HG03135 (cell line): ENCODE results near the gene PPP1R9B.

Source experiments
- ATAC-seq: cut with Tn5 transposase; IDR thresholded peaks from one replicate; pipeline ENCODE4 v1.9.1; 2021; ENCODE audit warnings: mild to moderate bottlenecking, moderate library complexity; ENCODE audit not compliant: unreplicated experiment

Gene PPP1R9B

DNA sequence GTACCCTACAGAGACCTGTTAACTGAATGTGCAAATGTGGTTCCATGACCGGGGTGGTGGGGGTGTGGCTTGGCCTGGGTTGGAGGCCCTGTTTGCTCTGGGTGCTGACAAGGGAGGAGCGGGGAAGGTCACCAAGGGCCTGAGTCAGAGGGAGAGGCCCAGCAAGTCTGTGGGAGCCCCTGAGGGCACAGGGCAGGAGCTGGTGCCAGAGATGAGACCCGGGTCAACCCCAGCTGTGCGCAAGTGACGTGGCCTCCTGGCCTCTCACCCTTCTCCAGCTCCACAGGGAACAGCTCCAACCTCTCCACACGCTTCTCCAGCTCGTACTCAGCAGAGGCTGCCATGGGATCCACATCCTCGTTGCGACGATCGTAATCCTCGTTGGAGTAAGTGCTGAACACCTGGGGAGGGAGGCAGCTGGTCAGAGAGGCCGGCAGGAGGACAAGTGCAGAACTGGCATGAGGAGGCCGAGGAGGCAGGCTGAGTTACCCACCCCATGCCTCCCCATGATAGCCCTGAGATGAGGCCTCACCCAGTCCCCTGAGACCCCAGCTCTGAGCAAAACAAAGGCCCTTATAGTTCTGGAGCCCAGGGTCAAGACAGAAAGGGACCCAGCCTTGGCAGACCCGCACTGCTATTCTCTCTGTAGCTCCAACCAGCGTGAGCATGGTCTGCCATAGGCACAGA, 5.5 kb downstream of the PPP1R9B start:
- no peak for ATAC-seq

DNA sequence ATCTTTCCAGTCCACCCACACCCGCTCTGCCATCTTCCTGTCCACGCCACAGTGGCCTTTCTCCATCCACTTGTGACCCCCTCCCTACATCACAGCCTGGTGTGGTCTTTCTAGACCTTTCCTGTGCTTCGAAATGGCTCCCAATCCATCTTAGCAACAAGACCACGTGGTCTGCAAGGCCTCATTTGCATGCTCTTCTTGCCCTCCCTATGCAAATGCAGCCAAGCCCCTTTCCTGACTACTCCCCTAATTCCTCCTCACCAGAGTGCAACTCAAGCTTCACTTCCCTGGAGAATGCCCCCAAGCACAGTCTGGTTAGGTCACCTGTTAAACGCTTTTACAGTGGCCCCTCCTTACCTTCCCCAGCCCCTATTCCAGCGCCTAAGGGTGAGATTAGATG, 6.1 kb downstream of the PPP1R9B start:
- ATAC-seq, result no peak

DNA sequence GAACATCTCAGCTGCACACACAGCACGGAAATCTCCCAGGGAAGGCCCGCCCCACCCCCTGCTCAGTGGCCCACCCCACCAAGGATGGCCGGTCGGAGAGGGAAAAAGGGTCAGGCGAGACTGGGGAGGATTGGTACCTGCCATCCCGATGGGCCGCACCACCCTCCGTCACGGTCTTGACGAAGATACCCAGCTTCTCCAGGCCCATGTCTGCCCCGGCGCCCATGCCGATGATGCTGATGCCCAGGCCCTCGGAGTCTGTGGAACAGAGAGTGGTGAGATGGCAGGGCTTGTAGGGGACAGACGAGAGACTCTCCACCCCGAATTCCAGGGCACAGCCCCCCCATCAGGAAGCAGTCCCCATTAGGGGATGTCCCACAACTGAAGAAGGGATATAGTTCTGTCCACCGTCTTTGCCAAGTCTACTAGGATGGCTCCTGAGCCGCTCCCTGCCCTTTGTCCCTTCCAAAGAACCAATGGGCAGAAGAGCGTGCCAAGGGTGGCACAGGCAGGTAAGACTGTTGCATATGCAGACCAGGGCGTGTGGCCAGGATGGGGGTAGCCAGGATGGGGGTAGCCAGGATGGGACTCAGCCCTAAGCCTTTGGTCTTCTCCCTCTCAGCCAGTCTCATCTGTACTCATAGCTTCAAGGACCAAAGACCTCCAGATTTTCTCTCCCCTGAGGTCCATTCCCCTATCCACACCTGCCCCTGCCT, 6.9 kb downstream of the PPP1R9B start:
- ATAC-seq, result no peak

DNA sequence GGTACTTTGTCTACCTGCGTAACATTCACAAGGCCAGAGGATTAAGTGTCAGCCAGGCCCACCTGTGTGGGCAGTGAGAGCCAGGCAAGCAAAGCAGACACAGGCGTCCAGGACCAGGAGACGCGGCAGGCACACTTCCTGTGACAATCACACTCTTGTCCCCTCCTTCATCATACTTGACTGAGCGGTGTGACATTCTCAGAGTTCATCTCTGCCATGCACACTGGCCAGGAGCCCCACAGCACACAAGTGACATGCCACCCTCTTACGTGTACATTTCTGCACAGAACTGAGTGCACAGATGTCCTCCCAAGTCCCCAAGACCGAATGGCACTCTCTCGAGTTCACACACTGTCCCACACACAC, 8.7 kb downstream of the PPP1R9B start:
- ATAC-seq, result no peak

DNA sequence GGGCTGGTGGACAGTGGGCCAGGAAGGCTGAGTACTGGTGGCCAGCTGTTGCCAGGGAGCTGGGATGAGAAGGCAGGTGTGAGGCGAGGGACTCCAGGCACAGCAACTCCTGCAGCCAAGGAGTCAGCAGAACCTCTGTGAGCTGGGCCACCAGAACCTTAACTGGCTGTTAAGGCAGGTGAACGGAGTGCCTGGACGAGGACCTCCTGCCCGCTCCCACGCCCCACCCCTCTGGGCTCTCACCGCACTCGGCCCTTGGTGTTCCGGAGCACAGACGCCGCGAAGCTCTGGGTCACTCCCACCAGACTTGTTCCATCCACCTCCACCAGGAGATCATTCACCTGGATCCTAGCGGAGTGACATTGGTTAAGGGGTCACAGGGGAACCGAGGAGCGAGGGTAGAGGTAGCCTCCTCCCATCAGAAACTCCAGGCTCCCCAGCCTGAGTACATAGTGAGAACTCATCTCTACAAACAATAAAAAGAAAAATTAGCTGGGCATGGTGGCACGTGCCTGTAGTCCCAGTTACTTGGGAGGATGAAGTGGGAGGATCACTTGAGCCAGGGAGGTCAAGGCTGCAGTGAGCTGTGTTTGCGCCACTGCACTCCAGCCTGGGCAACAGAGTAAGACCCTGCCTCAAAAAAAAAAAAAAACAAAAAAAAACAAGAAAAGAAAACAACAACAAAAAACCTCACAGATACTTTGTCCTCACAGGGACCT, 9.3 kb downstream of the PPP1R9B start:
- no peak for ATAC-seq

DNA sequence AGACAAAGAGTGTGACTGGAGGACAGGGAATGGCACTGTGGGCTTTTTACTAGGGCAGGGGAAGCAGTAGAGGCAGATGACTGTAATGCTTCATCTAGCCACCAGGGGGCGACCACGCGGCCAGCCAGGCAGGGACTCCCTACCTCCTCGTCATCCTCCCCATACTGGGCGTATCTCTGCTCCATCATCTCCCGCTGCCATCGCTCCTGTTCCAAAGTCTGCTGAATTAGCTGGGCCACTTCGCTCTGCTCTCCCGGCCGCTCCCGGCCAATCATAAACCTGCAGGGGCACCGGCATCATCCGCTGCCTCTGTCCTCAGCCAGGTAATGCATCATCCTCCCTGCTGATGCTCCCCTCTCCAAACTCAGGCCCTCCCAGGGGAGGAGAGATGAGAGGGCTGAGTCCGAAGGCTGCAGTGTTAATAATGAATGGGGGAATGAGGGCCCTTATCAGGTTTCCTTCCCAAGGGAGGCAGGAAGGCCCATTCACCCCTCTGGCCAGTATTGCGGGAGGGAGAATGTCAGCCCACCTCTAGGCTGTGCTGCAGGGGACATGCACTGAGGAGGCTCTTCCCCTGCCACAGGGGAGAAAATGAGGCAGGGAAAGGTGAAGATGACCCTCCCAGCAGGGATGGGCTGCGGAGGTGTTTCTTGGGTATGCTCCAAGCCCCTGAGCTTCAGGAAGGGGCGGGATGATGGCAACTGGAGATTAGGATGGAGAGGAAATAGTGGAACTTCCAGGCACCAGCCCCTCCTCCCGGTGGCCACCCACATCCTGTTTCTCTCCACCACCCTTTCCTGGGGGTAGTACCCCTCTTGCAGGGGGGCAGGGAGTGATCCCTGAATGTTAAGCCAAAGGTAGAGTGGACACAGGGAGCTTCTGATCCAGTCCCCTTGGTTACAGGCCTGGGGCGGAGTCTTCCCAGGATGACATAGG, 10.3 kb downstream of the PPP1R9B start:
- peak; percentile 47 for ATAC-seq

DNA sequence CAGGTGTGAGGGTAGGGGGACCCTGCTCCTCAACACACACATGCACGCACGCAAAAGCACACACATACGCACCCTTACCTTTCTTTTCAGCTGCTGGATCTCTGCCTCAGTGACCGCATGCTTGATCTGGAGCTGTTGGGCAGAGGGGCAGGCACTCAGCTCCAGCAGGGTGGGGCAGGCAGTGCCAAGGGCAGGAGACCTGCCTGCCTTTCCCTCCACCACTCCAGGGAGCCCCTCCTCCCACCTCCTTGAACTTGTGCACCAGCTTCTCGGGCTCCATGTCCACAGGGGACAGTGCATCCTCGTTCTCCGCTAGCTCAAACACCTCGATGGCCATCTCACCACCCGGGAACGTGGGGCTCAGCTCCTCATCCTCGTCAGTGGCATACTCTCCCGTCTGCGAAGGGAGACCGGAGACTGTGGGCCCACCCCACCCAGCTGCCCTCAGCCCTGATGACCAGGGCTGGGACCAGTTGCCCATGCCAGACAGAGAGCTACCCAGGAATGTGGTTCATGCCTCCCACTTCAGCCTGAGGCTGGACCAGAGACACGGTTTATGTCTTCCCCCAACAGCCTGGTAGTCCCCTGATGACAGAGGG, 11.2 kb downstream of the PPP1R9B start:
- ATAC-seq, result no peak

DNA sequence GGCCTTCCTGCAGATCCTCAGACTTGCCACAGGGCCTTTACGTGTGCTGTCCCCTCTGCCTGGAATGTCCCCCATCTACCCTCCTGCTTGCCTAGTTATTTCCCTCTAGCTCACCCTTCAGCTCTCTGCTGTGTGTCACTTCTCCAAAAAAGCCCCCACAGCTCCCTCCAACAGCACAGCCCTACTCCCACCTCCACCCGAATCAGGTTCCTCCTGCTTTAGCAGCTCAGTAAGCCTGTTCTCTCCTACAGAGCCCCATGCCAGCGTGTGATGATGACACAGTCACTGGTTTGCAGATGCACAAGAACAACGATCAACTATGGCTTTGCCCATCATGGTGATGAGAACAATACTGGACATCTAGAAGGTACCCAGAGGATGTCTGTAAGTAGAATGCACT, 13.4 kb downstream of the PPP1R9B start:
- no peak for ATAC-seq

DNA sequence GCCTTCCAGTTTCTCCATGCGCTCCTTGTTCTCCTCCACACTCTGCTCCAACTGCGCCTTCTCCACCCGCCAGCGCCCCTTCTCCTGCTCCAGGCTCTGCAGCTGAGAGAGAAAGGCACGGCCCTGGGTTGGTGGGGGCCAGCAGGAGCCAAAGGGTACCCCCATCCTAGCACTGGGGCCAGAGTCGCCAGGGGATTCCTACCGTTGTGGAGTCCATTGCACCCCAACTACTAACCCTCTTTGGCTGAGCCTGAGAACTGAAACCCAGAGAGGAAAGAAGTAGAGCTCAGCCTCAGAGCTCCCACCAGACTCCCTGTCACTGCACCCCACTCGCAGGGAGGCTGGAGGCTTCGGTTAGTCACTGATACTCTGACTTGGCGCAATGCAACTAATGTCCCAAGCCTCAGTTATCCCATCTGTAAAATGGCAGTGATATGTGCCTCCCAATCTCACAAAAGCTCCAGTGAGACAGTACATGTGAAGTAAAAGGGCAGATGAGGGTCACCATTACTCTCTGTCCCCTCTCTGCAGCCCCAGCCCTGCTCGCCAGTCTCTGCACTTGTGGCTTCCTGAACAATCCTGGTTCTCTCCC, 14.3 kb downstream of the PPP1R9B start:
- no peak for ATAC-seq

DNA sequence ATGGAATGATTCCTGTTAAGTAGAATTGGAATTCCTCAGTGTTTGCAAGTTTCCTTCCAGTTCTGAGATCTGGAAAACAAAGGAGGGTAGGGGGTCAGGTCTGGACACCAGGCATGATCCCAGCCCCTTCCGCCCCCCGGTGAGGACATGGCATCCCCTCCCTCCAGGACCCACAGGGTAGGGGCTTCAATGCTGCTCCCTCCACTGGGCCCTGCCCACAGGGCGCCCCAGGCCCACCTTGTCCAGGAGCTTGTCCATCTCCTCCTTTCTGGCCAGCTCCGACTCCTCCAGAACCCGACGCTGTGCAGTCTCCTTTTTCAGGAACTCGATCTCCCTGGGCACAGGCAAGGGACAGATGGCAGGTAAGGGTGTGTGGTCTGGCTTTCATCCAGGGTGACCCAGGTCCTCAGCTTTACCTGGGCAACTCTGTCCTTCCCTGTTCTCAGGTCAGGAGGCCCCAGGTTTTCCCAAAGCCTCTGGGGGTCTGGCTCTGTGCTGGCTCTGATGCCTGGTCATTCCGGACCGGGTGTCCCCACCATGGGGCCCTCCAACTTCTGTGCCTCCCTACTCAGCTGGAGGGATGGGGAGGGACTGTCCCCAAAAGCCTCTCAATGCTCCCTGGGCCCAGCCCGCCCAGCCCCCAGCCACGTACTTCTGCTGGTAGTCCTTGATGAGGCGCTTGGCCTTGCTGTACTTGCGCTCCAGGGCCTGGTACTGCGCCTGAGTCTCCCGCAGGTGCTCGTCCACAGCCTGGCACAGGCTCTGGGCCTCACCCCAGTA, 15.0 kb downstream of the PPP1R9B start:
- no peak for ATAC-seq

DNA sequence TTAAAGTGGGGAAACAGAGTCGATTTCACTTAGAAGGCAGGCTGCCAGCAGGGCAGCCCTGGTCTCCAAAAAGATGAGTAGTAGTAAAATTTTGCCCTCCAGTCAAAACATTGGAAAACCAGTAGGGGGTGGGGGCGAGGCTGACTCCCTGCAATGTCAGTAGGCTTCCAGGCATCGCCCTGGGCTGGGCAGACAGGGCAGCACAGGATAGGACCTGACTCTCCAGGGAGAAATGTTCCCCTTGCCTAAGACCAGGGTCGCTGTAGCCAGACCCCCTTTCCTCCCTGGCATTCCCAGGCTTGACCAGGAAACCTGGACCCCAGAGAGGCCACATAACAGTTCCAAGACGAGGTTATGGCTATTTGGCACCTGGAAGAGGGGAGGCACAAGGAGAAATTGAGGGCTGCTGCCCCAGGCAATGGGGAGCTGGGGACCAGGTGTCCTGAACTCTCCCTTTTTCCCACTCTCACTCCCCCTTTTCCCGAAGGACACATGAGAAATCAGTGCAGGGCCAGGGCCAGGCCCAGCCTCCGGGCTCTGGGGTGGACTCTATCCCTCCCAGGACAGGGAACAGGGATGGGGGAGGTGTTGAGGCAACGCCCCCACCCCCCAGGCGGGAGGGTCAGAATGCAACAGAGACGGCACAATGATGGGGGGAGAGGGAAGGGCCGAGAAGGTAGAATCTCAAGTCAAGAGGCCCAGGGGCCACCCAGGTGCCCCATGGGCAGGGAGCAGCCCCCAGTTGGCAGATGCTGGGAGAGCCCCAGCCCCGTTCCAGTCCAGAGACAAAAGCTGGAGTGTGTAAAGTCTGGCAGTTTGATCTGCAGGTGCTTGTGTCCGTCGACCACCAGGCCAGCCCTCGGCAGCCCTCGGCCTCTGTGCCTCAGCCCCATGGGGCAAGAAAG, 16.0 kb downstream of the PPP1R9B start:
- ATAC-seq, result no peak

DNA sequence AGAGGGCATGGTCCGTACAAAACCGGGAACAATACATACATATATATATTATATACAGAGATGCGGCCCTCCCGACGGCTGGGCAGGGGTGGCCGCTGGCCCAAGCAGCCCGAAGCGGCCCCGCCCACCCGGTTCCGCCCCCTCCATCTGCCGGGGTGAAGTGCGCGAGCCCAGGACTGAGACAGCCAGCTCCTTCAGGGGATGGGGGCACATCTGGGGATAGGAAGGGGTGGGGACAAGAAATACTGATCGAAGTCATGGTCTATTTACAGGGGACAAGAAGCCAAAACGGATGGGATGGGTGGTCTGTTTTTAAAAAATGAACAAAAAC, 16.7 kb downstream of the PPP1R9B start:
- no peak for ATAC-seq

DNA sequence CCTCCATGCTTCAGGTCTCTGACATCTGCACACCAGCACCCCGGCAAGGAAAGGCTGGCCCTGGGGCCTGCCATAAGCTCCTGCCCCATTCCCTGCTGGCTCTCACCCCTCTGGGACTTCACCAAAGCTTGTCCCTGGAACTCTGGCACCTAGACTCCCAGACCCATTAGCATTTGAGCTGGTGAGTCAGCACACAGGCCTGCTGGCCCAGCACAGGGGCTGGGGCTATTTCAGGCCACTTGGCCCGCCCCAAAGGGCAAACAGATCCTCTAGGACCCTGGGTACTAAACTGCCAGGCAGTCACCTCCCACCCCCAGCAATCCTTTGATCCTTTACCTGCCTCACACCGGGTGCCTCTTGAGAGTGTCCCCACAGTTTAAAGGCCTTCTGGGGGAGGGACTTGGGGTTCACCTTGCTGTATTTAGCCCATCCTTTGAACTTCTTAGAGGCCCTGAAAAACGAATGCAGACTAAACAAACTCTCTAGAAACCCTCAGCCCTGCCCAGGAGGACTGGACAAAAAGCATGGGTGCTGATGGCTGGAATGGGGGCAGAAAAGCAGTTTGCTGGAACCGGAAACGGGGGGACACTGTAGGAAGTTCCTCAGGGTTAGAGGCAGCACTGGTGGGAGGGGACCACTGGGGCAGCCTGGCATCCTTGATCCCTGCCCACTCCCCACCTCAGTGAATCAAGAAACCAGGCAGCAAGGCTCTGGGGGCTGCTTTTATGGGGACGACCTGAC, 17.3 kb downstream of the PPP1R9B start:
- no peak for ATAC-seq

DNA sequence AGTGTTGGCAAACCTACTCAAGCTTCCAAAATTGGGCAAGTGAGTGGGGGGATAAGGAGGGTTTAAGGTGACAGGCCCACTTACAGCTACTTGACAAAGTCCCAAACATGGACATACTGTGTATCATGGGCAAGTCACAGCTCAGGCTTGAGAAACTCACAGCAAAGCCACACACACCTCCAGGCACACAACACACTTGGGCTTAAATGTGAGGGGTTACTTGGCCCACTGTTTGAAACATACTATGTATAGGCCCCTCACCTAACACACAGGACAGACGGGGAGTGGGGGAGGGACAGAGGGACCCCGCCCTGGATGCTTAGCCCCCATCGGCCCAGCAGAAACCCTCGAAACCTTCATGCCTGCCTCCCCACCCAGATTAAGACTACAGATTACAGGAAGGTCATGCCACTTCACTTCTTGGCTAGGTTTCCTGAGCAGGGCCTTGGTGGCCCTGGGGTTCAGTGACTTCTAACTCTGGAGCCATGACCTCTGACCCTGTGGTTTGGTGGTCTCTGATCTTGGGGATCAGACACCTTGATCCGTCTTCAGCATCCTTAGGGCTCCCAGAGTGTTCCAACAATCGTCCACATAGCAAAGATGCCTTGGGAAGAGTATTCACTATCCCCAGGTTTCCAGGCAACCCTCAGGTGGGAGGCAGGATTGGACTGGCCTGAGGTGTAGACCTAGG, 18.2 kb downstream of the PPP1R9B start:
- no peak for ATAC-seq

DNA sequence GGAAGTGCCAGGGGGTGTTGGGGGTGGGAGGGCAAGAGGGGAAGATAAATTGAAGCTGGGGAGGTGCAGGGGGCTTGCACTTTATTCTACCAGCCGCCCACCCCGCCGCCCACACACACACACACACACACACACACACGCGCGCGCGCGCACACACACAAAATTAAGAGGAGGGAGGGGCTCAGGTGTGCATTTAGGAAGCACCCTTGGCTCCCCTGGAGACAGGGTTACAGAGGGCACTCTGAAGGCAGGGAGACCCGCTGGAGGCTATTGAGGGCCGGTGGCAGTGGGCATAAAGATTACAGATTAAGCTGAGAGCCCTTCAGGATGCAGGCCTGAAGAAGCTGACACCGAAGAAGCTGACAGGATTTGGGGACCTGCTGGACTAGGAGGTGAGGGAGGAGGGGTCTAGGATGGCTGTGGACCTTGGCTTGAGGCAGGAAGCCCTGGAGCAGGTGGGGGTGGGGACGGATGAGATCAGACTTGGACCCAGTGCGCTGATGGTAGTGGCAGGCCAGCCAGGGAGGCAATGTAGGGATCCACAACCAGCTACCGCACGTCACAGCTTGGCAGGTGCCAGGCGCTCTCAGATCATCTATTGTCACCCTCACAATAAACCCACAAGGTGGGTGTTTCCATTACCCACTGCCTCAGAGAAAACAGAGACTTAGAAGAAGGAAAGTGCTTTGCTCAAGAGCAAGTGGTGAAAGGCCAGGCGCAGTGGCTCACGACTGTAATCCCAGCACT, 19.7 kb downstream of the PPP1R9B start:
- no peak for ATAC-seq

DNA sequence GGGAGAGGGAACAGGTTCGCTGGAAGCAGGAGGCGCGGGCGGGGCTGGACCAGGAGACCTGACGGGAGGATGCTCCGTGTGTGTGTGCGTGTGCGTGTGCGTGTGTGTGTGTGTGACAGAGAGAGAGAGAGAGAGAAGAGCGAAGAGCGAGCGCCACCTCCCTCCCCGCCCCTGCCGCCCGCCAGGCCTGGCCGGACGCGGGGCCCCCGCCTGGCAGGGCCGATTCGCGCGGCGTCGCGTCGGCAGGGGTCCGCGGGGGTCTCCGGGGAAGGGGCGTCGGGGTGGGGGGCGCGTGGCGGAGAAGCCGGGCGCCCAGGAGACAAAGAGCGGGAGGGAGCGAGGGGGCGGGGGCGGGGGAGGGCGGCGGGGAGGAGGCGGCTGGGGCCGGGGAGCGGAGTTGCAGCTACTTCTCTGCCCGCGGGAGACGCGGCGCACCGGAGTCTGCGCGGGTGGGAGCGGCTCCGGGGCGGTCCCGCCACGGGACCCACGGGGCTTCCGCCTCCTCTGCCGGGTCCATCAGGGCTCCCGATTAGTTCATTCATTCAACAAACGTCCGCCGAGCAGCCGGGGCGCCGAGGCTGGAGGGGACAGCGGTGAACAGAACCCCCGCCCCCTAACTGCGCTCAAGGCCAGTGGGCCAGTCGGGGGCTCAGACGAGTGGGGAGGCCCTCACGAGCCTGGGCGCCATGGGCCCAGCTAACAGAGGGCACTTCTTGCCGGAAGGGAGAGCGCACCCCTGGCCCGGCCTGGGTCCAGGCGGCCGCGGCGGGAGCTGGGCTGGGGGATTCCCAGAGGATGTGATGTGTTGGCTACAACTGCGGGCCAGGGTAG, 20.5 kb downstream of the PPP1R9B start, which contains the start of gene SAMD14:
SAMD14 (minus strand) TSS at position 433 of the 831 bp plus-strand sequence. CDS start 5,201 bp downstream, outside the sequence.
- no peak for ATAC-seq
